ENCODE results near the gene FBXO38.
"Not testable (repeated sequence)": the region's sequence is repeated elsewhere in the genome, so short reads cannot be mapped to it uniquely, and the experiment has no call there.

Gene FBXO38

DNA sequence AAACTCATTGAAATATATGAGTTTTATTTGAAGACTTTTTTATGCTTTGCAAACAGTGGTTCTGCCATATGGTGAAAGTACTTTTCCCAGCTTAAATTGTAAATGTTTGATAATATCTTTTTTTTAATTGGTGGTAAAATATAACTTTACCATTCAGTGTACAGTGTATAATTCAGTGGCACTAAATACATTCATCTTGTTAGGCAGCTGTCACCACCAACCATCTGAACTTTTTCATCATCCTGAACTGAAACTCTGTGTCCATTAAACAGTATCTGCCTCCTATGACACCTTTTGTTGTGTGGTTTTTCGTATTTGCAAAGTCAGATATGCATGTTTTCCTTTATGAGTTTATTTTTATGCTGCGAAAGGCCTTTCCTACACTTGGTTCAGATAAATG lies 45.1 kb downstream of the FBXO38 start:
- no peak for DNase-seq

GRCh38 chr5:148433826-148434225 lies 50.1 kb downstream of the FBXO38 start:
- DNase-seq, result no peak

DNA sequence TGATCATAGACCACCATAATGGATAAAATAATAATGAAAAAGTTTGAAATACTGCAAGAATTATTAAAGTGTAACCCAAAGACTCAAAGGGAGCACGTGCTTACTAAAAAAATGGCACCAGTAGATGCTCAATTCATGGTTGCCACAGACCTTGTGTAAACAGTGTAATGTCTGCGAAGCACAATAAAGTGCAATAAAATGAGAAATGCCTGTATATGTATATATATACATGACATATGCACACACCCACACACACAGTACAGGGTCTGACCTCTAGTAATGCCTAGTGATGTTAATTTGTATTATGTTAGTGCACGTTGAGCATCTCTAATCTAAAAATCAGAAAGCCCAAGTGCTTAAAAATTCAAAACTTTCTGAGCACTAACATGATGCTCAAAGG lies 52.3 kb downstream of the FBXO38 start:
- no peak for DNase-seq

GRCh38 chr5:148437249-148437648 lies 53.5 kb downstream of the FBXO38 start:
- no peak for DNase-seq

- no peak for DNase-seq
These were observed 55.2 kb downstream of the FBXO38 start for GRCh38 chr5:148438933-148439332.

DNA sequence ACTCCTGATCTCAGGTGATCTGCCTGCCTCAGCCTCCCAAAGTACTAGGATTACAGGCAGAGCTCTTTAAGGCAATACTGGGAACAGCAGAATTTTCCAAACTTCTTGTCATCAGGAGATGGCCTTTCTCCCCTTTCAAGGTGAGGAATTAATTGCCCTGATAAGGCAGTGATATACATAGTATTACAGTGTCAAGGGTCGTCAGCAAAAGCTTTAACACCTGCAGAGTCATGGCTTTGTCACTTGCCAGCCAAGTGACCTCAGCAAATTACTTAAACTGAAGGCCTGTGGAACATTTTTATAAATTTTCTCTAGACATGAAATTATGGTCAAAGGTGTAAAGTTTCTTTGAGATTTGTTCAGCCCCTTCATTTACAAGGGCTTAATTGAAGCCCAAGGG lies 59.5 kb downstream of the FBXO38 start:
- DNase-seq, result no peak

- peak; percentile 21 for DNase-seq
These were observed 60.2 kb downstream of the FBXO38 start for GRCh38 chr5:148443998-148444397.

- no peak for DNase-seq
These were observed 61.8 kb downstream of the FBXO38 start for GRCh38 chr5:148445578-148445977.

DNA sequence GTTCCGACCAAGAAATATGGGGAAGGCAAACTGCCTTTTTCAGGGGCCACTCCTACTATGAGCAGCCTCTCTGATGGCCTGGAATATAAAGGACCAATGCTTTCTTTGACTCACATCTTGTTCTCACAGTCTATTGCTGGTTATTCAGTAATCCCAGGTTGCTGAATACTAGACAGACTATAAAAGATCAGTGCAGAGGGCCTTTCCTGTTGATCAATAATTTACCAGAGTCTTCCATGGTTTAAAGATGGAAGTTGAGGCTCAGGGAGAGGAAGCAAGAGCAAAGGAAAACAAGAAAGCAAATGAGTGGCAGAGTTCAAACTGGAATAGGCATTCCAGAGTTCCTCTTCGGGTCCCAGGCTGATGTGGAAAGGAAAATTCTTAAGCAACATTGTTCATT lies 62.9 kb downstream of the FBXO38 start:
- DNase-seq, result no peak

GRCh38 chr5:148452499-148453193 lies 68.9 kb downstream of the FBXO38 start:
- DNase-seq, result no peak

DNA sequence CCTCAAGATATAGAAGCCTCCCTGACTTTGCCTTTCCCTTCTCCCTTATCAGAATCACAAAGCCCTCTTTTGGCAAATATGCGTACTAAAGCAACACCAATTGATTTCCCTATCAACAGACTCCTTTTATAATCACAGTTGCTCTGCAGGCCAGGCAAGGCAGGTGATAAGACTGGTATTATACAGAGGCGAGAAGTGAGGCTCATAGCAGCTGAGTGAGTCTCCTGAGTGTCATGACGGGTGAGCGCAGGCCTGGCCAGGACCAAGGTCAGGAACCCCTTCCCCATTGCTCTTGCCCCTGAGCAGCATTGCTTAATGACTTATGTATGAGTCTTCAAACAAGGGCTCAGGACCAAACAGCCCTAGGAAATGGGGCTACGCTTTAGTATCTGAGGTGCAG lies 70.8 kb downstream of the FBXO38 start:
- DNase-seq, result no peak

GRCh38 chr5:148455185-148455584 lies 71.4 kb downstream of the FBXO38 start:
- DNase-seq, result no peak

DNA sequence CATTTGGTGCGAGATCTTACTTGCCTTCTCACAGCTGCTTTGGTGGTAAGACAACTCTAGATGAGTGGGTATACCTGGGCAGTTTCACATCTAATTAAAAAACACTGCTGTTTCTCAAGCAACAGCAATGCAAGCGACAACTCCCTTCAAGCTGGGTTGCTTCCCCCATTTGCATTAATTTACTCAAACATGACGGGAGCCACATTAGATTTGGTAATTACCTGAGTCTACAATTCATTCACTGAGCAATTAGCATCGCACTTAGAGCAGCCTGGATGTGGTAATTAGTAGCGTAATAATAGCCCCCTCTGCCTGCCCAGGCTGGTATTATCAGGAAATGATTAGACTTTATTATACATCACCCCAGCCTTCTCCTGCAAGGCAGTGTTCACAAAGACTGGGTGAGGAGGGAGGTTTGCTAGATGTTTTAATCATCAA lies 73.4 kb downstream of the FBXO38 start:
- DNase-seq, result no peak

DNA sequence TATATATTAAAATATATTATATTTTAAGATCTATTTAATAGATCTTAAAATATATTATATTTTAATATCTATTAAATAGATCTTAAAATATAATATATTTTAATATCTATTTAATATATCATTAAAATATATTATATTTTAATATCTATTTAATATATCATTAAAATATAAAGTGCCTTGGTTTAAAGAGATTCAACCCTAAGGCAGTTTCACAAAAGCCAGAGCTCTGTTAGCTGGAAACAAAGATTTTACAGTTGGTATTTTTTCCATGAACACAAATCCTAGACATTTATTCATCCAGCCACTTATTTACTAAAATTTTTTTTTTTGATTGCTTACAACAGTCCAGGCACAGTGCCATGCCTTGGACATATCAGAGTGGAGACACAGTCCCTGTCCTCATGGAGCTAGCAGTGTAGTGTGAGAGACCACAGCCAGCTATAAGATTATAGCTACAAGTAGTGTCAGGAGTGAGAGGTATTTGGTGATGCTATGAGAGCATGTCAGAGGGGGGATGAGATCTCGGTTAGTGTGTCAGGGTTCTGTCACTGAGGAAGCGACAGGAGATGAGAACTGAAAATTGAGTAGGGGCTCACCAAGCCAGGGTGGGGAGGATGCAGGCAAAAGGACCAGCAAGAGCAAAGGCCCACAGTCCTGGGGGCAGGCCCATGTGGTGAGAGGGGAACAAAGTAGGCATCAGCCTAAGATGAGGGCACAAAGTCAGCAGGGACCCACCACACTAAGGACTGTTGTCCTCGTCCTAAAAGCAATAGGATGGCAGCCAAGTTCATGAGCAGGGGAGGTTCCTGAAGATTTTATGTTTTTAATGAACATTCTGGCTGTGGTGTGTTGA lies 74.5 kb downstream of the FBXO38 start:
- DNase-seq, result no peak

DNA sequence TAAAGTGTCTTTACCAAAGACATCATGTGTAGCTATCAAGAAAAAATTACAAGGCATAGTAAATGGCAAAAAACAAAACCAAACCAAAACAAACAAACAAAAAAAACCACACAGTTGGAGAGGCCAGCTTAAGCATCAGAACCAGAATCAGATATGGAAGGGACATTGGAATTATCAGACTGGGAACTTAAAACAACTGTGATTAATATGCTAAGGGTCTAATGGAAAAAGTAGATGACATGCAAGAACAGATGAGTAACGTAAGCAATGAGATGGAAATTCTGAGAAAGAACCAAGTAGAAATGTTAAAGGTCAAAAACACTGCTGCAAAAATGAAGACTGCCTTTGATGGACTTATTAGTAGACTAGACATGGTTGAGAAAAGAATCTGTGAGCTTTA lies 75.9 kb downstream of the FBXO38 start:
- DNase-seq, result no peak

DNA sequence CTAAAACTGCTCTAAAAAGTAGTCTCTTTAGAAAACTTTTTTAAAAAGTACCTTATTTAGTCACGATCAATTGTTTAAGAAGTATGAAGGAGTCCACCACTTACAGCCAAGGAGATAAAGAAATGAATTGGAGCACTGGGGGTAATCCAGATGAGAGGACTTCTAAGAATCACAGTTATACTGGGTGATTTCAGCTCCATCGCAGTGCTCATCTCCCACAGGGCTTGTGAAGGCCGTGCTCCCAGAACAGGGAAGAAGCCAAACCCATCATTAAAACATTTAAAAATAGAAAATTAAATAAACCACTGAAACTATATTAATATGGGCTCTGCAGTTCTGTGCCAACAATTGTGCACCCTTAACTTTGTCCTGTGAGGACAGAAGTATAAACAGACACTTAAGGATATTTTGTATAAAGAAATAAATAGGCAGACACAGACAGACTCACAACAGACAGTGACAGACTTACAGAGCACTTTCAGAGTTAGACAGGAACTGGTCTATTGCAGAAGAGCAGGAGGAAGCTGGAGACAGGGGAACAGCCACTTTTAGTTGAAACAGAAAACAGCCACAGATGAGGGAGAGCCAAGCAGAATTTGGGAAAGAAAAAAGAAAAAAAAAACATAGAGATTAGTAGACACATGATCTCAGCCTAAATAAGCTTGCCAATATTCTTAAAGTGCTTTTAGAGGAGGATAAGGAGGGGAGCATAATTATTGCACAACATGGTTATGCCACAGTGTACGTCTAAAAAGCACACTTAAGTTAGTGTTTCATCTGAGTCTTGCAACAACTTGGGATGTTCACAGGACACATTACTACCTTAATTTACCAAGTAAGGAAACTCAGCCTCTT lies 81.8 kb downstream of the FBXO38 start:
- no peak for DNase-seq

DNA sequence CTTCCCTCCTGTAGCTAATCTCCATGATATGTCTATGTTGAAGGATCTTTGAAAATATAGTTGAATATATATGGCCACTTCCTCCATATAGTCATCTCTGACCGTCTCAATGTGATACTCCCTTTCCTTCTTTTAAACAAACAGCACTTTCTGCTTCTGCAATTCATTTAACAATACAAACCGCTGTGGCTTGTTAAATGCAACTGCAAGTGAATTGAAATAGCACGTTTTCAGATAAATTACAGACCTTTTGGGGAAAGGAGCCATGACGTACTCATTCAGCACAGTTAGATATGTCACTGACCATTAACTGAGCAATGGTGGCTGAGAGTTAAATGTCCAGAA lies 82.5 kb downstream of the FBXO38 start:
- no peak for DNase-seq

GRCh38 chr5:148467958-148468357 lies 84.2 kb downstream of the FBXO38 start:
- DNase-seq, result no peak

GRCh38 chr5:148468746-148469145 lies 85.0 kb downstream of the FBXO38 start:
- not testable (repeated sequence) for DNase-seq

DNA sequence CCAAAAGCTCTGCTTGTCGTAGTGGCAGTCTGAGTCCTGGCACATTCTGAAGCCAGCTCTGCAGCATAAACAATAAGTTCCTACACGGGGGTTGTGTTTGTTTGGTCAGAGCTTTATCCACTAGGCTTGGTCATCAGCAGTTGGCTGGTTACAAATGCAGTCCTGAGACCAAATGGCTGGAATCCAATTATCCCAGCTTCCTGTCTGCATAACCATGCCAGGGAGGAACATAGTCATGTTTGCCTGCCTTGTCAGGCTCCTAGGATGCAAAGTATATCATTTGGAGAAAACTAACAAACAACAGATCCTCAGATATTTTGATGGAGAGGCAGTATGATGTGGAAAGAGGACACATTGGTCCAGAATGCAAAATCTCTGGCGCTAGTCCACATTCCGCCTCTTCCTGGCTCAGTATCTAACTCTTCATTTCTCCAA lies 85.8 kb downstream of the FBXO38 start:
- DNase-seq, result no peak

- no peak for DNase-seq
These were observed 87.6 kb downstream of the FBXO38 start for GRCh38 chr5:148471379-148471778.

DNA sequence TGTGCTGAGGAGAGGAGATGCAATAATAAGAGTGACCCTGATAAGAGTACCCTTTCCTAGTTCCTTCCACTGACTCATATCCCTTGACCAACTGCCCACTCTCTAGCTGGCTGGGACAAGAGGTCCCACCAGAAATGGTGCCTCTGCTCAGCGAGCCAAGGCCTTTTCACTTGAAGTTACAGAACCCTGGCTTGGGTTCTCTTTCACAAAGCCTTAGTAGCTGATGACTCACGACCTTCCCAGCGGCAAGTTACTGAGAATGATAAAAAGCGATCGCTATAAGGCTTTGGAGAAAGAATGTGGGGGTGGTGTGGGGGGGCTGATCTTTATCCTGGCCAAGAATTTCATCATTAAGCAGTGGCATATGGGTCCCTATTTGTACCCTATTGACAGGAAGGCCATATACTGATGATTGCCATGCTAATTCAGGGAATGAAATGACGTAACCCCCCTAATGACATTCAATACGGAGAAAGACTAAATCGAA lies 90.3 kb downstream of the FBXO38 start:
- no peak for DNase-seq

- no peak for DNase-seq
These were observed 92.5 kb downstream of the FBXO38 start for GRCh38 chr5:148476302-148476701.

All from DMS153 (cell line).